ENCODE results near the gene TTC7B.

- TF ChIP-seq, protein P1, sequence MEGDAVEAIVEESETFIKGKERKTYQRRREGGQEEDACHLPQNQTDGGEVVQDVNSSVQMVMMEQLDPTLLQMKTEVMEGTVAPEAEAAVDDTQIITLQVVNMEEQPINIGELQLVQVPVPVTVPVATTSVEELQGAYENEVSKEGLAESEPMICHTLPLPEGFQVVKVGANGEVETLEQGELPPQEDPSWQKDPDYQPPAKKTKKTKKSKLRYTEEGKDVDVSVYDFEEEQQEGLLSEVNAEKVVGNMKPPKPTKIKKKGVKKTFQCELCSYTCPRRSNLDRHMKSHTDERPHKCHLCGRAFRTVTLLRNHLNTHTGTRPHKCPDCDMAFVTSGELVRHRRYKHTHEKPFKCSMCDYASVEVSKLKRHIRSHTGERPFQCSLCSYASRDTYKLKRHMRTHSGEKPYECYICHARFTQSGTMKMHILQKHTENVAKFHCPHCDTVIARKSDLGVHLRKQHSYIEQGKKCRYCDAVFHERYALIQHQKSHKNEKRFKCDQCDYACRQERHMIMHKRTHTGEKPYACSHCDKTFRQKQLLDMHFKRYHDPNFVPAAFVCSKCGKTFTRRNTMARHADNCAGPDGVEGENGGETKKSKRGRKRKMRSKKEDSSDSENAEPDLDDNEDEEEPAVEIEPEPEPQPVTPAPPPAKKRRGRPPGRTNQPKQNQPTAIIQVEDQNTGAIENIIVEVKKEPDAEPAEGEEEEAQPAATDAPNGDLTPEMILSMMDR (conservative IDR thresholded peaks at IDR 0.05 in 1 of 2, IDR thresholded peaks at IDR 0.05 in 1 of 2; ENCODE audit: low read depth in 1 of 2, low read length in 2 of 2): no peak
- no peak for TF ChIP-seq EZH2 (IDR thresholded peaks at IDR 0.05; ENCODE audit: low read length, missing control alignments)
Measured at GRCh38 chr14:90848944-90849731, 32.9 kb upstream of the TTC7B start.

Measured in fibroblast of lung (primary cell).